HL-60 (cell line): Measurements from ENCODE around the gene ANGPTL2.

Source experiments
- CTCF ChIP-seq: IDR thresholded peaks from one replicate; pipeline ENCODE4 v1.5.1; 2011; ENCODE audit warnings: low read length, control low read depth, inconsistent platforms; ENCODE audit not compliant: insufficient read depth
- GABPA ChIP-seq: IDR thresholded peaks from 2 replicates; pipeline ENCODE4 v1.6.1; 2012; ENCODE audit warnings: low read depth
- POLR2AphosphoS5 ChIP-seq: IDR thresholded peaks from 2 replicates; pipeline ENCODE4 v1.6.1; 2012; ENCODE audit warnings: low read depth

GRCh38 chr9:127132375-127132774 lies 9.9 kb upstream of the ANGPTL2 start:
- TF ChIP-seq CTCF (no peak), POLR2AphosphoS5 (no peak), GABPA (no peak)
